Osteoblast (primary cell): Measurements from ENCODE around the gene STARD3NL. TPM values are rescaled to one million over a fixed set of nuclear protein-coding genes. Genes with fewer than 3 reads are reported as not detected.

ENCODE experiments used
- DNase-seq: peaks from one replicate; pipeline ENCODE4 v3.0.0; 2011; ENCODE audit warnings: low spot score, mixed read lengths; ENCODE audit not compliant: insufficient read length; ENCODE audit errors: missing footprints
- H2AFZ ChIP-seq: 2 replicates; pipeline ENCODE4 v1.6.0; 2011; ENCODE audit warnings: mild to moderate bottlenecking, low read length
- H3K27ac ChIP-seq: 2 replicates; pipeline ENCODE4 v1.5.1; 2011; ENCODE audit warnings: mild to moderate bottlenecking, low read depth, low read length, moderate library complexity
- H3K27me3 ChIP-seq: 2 replicates; pipeline ENCODE4 v1.6.0; 2012; ENCODE audit warnings: mild to moderate bottlenecking, control low read depth, inconsistent platforms, low read length, moderate library complexity; ENCODE audit not compliant: insufficient read depth
- H3K36me3 ChIP-seq: 2 replicates; pipeline ENCODE4 v1.5.1; 2011; ENCODE audit warnings: mild to moderate bottlenecking, low read length, control low read depth, moderate library complexity; ENCODE audit not compliant: insufficient read depth
- H3K4me1 ChIP-seq: 2 replicates; pipeline ENCODE4 v1.5.1; 2011; ENCODE audit warnings: mild to moderate bottlenecking, low read length, control low read depth, moderate library complexity; ENCODE audit not compliant: insufficient read depth
- H3K4me2 ChIP-seq: 2 replicates; pipeline ENCODE4 v1.6.0; 2011; ENCODE audit warnings: mild to moderate bottlenecking, low read length; ENCODE audit not compliant: insufficient read depth
- H3K4me3 ChIP-seq: fragments of 200-600 bp; sonication (generic); 3 replicates; pipeline ENCODE4 v1.5.1; 2012; ENCODE audit warnings: mild to moderate bottlenecking, low read length, inconsistent platforms; ENCODE audit not compliant: insufficient read depth
- H3K79me2 ChIP-seq: 2 replicates; pipeline ENCODE4 v1.6.0; 2012; ENCODE audit warnings: mild to moderate bottlenecking, low read length, control low read depth, inconsistent platforms; ENCODE audit not compliant: insufficient read depth
- H3K9me3 ChIP-seq: 2 replicates; pipeline ENCODE4 v1.5.1; 2011; ENCODE audit warnings: low read depth, low read length, control low read depth
- H4K20me1 ChIP-seq: 2 replicates; pipeline ENCODE4 v1.6.0; 2012; ENCODE audit warnings: mild to moderate bottlenecking, low read length, control low read depth; ENCODE audit not compliant: insufficient read depth
- CTCF ChIP-seq: IDR thresholded peaks from 2 replicates; pipeline ENCODE4 v1.5.1; 2011; ENCODE audit warnings: mild to moderate bottlenecking, low read depth, low read length, moderate library complexity; ENCODE audit errors: extremely low read depth
- total RNA-seq: library from RNA; depleted of rRNA; stranded (reverse); fragments of >200 nt; gene quantifications from 2 replicates; pipeline ENCODE4 v1.2.3, GENCODE V29; 2012

Gene STARD3NL
- total RNA-seq, 1 donor = 63.3 TPM

- DNase-seq = no peak
- TF ChIP-seq CTCF = no peak
- Histone ChIP-seq H3K4me3 (no peak overlapping the region), H3K9me3 (no peaks in the 10 kb centered on the region), H2AFZ (no peak overlapping the region), H4K20me1 (peaks cover 10% of the 10 kb centered on the region), H3K79me2 (peaks cover 61% of the 10 kb centered on the region), H3K27me3 (no peaks in the 10 kb centered on the region), H3K4me1 (peaks cover 36% of the 10 kb centered on the region), H3K36me3 (no peaks in the 10 kb centered on the region), H3K4me2 (no peak overlapping the region), H3K27ac (no peak overlapping the region)
These were observed 21.7 kb downstream of the STARD3NL start for GRCh38 chr7:38199782-38200181.

DNA sequence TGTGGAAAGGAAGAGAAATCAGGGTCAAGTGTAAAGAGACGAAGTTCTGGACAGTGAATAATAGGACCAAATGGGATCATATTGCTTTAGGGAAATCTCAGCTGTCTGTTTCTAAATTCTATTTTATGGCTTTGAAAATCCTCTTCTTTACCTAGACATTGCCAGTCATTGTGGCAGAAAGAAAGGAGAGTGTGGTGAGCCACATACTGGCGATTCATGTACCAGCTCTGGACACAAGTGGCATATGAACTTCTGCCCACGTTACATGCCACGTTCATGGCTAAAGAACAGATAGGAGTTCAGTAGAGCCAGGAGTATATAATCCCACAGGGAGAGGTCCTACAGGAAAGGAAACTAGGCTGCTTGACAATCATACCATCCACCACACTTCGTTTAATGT is 28.0 kb downstream of the STARD3NL start:
- Histone ChIP-seq H3K27me3 (no peaks in the 10 kb centered on the region), H3K4me3 (no peak overlapping the region), H2AFZ (no peak overlapping the region), H3K4me2 (no peak overlapping the region), H3K9me3 (no peaks in the 10 kb centered on the region), H3K4me1 (no peaks in the 10 kb centered on the region), H4K20me1 (no peaks in the 10 kb centered on the region), H3K27ac (no peak overlapping the region), H3K36me3 (peaks cover 14% of the 10 kb centered on the region), H3K79me2 (peaks cover 31% of the 10 kb centered on the region)
- no peak for DNase-seq
- no peak for TF ChIP-seq CTCF

DNA sequence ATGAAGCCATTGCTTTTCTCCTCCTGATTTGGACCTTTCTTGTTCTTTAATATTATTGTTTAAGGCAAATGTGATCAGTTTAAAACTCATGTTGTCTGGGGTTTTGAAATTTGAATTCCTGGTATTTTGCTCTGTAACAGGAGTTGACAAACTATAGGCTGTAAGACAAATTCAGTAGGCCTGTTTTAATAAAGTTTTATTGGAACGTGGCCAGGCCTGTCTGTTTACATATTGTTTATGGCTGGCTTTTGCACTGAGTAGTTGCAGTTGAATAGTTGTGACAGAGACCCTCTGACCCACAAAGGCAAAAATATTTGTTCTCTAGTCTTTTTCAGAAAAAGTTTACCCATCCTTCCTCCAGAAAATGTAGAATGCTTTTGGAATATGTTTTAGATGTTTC is 29.8 kb downstream of the STARD3NL start:
- DNase-seq = no peak
- Histone ChIP-seq H3K79me2 (peaks cover 27% of the 10 kb centered on the region), H4K20me1 (no peaks in the 10 kb centered on the region), H3K27ac (no peak overlapping the region), H3K4me1 (no peaks in the 10 kb centered on the region), H3K4me2 (no peak overlapping the region), H3K4me3 (no peak overlapping the region), H3K36me3 (peaks cover 14% of the 10 kb centered on the region), H2AFZ (no peak overlapping the region), H3K27me3 (no peaks in the 10 kb centered on the region), H3K9me3 (no peaks in the 10 kb centered on the region)
- no peak for TF ChIP-seq CTCF

DNA sequence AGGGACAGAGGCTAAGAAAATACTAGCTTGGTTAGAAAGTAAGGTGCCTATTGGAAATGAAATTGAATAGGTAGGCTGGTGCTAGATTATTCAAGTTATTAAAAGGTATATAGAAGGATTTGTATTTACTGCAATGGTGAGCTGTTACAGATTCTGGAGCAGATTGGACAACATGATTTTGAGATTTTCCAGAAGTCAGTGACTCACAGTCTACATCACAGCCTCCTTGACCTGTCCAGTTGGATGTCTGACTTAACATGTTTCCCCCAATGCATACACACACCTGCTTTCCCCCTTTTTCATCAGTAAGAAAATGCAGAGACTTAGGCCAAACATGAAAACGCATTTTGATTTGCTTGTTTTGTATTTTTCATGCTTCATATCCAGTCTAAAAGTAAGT is 33.4 kb downstream of the STARD3NL start:
- Histone ChIP-seq H3K27me3 (no peaks in the 10 kb centered on the region), H2AFZ (no peak overlapping the region), H3K4me3 (no peak overlapping the region), H3K36me3 (peaks cover 23% of the 10 kb centered on the region), H3K79me2 (peaks cover 22% of the 10 kb centered on the region), H4K20me1 (no peaks in the 10 kb centered on the region), H3K4me1 (peaks cover 16% of the 10 kb centered on the region), H3K27ac (no peak overlapping the region), H3K9me3 (no peaks in the 10 kb centered on the region), H3K4me2 (no peak overlapping the region)
- no peak for TF ChIP-seq CTCF
- no peak for DNase-seq
